GM18870 (cell line): ENCODE results near the gene DNAJC4.
"Not testable (repeated sequence)": the region's sequence is repeated elsewhere in the genome, so short reads cannot be mapped to it uniquely, and the experiment has no call there.

ENCODE experiments used
- ATAC-seq: cut with Tn5 transposase; IDR thresholded peaks from one replicate; pipeline ENCODE4 v1.9.1; 2021; ENCODE audit warnings: moderate library complexity; ENCODE audit not compliant: unreplicated experiment

The DNAJC4 gene

DNA sequence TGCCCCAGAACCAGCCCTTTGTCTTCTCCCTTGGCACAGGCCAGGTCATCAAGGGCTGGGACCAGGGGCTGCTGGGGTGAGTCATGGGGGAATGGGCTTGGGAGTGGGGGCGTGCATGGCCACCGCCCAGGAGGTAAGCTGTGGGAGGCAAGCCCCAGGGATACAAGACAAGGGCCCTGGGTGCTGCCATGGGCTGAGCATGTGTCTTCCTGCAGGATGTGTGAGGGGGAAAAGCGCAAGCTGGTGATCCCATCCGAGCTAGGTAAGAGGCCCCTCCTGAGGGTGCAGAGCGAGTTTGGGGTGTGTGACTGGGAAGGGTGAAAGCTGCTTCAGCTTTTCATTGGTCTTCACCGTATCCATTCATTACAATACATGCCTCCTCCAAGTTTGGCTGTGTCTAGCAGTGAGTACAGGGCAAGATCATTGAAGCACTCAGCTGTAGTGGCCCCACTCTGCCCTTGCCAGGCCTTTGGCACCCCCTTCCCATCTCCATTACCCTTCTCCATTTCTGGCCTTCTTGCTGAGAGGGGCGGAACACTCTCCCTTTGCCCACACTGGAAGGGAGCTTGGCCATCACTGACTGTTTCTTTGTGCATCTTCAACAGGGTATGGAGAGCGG is 13.0 kb downstream of the DNAJC4 start:
- no peak for ATAC-seq

DNA sequence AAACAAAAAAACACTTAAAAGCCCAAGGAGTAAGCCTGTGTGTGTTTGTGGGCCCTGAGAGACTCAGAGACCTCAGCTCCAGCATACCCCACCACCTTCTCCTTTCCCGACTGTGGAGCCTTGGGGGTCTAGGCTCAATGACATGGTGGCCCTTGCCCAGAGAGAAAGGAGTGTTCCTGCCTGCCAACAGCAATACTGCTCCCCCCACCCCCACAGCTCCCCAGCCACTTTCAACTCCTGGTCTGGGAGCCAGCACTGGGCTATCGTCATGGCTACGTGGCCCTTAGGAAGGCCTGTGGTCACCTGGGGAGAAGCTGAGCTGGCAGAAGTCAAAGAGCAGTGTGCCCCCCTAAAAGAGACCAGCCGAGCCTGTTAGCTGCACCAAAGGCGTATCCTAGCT is 13.8 kb downstream of the DNAJC4 start:
- ATAC-seq = no peak

- ATAC-seq = no peak
Observed at GRCh38 chr11:64244966-64245365, 14.6 kb downstream of the DNAJC4 start.

DNA sequence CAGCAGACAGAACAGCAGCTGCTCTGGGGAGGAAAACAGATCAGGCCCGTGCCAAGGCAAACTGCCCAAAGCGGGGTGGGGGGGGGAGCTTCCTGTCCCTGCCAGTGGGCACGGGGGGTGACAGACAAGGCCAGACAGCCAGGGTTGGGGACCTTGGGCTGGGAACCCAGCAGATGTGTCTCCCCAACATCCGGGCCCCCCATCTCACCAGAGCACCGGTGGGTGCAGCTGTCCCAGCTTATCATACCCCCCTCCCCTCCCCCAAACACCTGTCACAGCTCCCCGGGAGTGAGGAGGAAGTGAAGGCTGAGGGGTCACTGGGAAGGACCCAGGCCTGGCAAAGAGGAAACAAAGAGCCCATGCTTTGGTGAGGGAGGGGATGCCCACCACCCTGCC is 15.1 kb downstream of the DNAJC4 start:
- no peak for ATAC-seq

DNA sequence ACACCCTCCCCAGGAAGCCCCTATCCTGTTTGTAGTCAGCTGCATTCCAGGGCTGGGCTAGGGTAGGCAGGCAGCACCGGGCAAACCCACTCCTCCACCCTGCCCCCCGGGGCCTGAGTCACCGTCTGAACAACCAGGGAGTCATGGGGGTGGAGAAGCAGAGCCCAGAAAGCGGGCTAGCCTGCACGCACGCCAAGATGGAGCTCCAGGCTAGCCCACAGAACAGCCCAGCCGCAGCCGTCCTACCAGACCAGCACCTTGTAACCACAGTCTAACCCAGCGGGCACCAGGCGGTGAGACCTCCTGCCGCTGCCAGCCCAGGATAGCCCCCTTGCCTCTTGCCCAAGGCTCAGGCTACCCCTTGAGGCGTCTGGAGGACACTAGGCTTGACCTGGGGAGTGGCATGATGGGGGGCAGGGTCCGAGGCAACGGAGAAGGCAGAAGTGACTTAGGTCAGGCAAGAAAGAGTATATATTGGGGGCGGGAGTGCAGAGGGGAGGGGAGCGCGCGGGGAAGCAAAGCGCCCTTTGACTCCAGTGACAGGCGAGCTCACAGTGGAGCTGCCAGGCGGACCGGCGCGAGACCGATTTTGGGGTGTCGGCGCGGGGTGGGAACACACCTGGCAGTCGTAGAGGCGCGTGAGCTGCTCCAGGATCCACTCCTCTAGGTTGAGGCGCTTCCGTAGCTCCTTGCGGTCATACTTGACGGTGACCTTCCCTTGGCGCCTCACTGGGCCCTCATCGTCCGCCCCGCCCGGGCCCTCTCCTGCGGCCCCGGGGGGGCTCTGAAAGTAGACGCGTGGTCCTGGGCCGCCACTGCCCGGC is 15.7 kb downstream of the DNAJC4 start:
- ATAC-seq = no peak

GRCh38 chr11:64246621-64246870 is 16.2 kb downstream of the DNAJC4 start:
- ATAC-seq = not testable (repeated sequence)

- no peak for ATAC-seq
Observed at GRCh38 chr11:64246871-64247728, 16.8 kb downstream of the DNAJC4 start, which contains the start of gene PPP1R14B. TSS of gene PPP1R14B (minus strand) at chr11:64246943. CDS start at chr11:64246673, 270 bp downstream.

- no peak for ATAC-seq
Observed at GRCh38 chr11:64247729-64248531, 17.6 kb downstream of the DNAJC4 start.

- ATAC-seq = no peak
Observed at GRCh38 chr11:64248578-64248977, 18.2 kb downstream of the DNAJC4 start.

DNA sequence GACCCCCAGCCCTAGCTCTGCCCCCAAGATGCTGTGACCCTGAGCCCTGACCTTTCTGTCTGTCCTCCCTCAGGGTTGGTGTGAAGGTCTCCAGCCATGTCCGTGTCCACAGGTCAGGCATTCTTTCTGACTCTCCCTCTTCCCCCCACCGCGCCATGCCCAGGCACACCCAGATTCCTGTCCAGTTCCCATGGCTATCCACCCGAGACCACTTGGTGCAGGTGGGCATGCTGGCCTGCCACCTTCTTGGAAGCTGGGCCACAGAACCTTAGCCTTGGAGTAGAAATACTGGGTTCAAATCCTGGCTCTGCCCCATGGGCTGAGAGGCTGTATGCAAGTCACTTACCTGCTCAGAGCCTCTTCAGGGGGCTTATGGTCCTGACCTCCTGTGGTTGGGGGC is 18.7 kb downstream of the DNAJC4 start:
- no peak for ATAC-seq

DNA sequence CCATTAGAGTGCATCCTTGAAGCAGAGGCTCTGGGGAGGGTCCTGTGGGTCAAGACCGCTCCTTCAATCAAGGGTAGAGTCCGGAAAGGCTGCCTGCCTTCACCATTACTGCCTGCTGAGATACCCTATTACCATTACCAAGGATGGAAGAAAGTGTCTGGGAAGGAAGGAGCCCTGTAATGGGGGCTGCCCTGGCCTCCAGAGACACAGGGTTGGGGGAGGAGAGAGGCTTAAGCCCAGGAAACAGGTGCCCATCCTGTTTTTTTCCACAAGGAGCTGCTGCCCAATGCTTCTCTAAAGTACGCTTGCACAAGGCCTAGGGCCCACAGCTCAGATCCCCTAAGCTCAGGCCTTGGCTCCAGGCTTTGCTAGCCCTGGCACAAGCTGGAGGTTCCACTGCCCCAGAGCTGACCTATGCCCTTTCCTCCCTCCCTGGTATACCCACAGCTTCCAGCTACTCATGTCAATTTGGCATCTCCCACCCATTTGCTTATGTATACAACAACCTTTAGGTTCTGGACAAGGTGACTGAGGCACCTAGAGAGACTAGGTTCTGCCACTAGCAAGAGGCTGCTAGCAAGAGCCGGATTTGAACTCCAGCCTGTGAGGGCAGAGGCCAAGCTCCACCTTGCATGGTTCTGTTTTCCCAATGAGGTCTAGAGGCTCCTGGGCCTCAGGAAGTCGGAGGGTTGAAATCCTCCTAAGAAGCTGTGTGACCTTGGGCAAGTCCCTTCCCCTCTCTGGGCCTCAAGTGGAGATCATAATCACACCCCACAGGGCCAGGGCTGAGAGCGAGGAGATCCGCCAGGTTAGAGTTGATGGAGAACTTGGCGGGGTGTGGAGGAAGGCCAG is 19.4 kb downstream of the DNAJC4 start:
- no peak for ATAC-seq

GRCh38 chr11:64250415-64251015 is 20.2 kb downstream of the DNAJC4 start:
- no peak for ATAC-seq

- ATAC-seq = no peak
Observed at GRCh38 chr11:64251016-64251752, 20.8 kb downstream of the DNAJC4 start, which contains the start of gene PLCB3. TSS of gene PLCB3 (plus strand) at chr11:64251530. CDS start at chr11:64251650, 120 bp downstream.

GRCh38 chr11:64251753-64252002 is 21.3 kb downstream of the DNAJC4 start:
- no peak for ATAC-seq

DNA sequence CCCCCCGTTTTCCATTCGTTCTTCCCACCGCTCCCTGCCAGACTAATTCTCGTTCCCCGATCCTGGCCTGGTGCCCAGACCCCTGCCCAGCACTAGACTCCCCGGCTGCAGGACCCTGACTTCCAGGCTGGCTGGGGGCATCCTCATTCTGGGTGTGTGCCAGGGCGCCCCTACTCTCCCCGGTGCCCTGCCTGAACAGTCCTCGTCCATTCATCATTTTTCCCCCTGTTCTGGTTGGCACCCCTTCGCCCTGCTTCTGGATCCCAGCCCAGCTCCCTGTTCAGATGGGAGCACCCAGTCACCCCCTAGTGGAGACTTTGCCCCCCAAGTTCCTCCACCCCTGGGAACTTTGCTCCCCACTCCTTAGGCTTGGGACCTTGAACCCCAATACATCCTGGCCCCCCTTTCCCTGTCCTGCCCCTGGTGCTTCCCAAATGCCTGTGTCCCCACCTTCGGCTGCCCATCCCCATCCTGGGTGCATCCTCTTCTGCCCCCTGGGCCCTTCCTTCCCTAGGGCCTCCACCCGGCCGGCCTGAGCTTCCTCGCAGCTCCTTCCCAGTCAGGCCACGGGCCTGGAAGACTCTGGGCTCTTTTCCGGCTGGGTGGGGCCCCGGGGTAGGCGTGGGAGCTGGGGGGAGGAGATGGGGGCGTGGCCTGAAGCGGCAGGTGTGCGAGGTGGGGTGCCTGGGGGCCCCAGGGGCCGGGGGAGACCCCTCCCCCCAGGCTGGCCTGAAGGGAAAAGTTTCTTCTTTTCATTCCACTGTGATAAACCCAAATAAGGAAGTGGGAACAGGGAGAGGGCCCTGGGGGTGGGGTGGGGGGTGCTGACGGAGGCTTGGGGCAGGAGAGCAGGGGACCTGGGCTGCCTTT is 21.9 kb downstream of the DNAJC4 start:
- ATAC-seq = no peak

DNA sequence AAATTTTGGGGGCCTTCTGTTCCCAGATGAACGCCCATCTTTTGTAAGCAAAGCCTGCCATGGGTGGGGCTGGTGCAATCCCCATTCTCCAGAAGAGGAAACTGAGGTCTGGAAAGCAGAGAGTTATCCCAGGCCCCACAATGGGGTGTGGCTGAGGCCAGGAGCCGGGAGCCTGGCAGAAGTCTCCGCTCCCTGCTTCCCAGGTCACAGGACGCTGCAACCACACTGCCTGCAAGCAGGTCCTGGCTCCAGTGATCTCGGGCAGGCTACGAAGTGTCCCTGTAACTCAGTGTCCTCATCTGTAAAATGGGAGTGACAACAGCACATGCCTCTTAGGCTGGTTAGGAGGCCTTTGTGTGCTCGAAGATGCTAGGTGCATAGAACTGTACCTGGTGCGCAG is 22.7 kb downstream of the DNAJC4 start:
- ATAC-seq = no peak

DNA sequence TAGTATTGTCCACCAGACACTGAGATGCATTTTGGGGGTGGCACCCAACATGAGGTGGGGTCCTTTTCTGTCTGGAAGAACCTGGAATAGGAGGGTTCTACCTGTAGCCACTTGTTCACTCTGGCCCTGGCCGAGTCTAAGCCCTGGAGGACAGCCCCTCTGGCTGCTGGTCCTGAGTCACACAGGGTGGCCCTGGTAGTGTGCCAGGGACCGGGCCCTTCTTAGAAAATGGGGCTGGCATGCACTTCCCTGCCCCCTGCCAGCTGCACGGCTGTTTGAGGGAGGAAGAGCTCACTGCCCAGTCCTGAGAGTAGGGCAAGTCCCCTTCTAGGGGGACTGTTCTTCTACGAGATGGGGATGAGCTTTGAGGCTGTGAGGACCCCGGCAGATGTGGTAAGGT is 23.1 kb downstream of the DNAJC4 start:
- ATAC-seq = no peak

GRCh38 chr11:64254326-64254725 is 24.0 kb downstream of the DNAJC4 start:
- no peak for ATAC-seq
